HCT116 (cell line): ENCODE results near the gene IL11RA.

Experiments
- EZH2 ChIP-seq: fragments of 200-600 bp; sonication (generic); IDR thresholded peaks from 2 replicates; pipeline ENCODE4 v1.6.1; 2017; ENCODE audit warnings: antibody characterized with exemption, mixed run types
- JUND ChIP-seq: IDR thresholded peaks from 2 replicates; pipeline ENCODE4 v1.6.1; 2012
- POLR2AphosphoS5 ChIP-seq: IDR thresholded peaks from 2 replicates; pipeline ENCODE4 v1.6.1; 2011; ENCODE audit warnings: mild to moderate bottlenecking, low read depth, low read length, moderate library complexity
- YY1 ChIP-seq: IDR thresholded peaks from 2 replicates; pipeline ENCODE4 v1.6.1; 2011; ENCODE audit warnings: low read length, low read depth, moderate library complexity, mild to moderate bottlenecking; ENCODE audit not compliant: insufficient replicate concordance; ENCODE audit errors: extremely low read depth
- TF ChIP-seq, protein P1 (sequence below), 3 experiments: fragments of 200-600 bp in 1 of 3; sonication (generic) in 1 of 3; IDR thresholded peaks in 2 of 3; conservative IDR thresholded peaks in 1 of 3; 2 replicates each; pipeline ENCODE4 v1.5.1; 2012 to 2017; ENCODE audit warnings: low read depth in 2 of 3, low read length in 2 of 3, antibody characterized with exemption in 1 of 3, borderline replicate concordance in 1 of 3, control low read depth in 1 of 3, mild to moderate bottlenecking in 1 of 3, mixed read lengths in 1 of 3, mixed run types in 1 of 3, moderate library complexity in 1 of 3; ENCODE audit not compliant: insufficient read depth in 1 of 3

DNA sequence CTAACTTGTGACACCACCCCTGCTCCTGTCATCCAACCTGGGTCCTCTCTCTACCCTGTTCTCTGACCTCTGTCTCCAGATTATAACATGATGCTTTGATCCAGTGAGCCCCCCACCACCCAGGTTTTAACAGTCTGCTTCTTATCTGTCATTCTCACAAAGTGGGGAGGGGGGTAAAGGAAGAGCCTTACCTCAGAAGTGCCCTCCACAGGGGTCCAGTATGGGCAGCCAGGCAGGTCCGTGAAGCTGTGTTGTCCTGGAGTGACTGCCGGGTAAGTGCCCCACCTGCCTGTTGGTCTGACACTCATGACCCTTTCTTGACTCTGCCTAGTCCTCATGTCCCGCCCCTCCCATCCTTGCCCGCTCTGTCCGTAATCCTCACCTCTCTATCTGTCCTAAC lies 3.4 kb downstream of the IL11RA start:
- no peak for TF ChIP-seq JUND
- TF ChIP-seq, protein P1, sequence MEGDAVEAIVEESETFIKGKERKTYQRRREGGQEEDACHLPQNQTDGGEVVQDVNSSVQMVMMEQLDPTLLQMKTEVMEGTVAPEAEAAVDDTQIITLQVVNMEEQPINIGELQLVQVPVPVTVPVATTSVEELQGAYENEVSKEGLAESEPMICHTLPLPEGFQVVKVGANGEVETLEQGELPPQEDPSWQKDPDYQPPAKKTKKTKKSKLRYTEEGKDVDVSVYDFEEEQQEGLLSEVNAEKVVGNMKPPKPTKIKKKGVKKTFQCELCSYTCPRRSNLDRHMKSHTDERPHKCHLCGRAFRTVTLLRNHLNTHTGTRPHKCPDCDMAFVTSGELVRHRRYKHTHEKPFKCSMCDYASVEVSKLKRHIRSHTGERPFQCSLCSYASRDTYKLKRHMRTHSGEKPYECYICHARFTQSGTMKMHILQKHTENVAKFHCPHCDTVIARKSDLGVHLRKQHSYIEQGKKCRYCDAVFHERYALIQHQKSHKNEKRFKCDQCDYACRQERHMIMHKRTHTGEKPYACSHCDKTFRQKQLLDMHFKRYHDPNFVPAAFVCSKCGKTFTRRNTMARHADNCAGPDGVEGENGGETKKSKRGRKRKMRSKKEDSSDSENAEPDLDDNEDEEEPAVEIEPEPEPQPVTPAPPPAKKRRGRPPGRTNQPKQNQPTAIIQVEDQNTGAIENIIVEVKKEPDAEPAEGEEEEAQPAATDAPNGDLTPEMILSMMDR (IDR thresholded peaks at IDR 0.05 in 2 of 3, conservative IDR thresholded peaks at IDR 0.05 in 1 of 3; ENCODE audit: borderline replicate concordance in 1 of 3, insufficient read depth in 1 of 3, low read depth in 2 of 3, low read length in 2 of 3) = no peak
- TF ChIP-seq POLR2AphosphoS5 = no peak
- no peak for TF ChIP-seq EZH2
- TF ChIP-seq YY1 = no peak
